ENCODE data around the gene ZBTB21. TPM values are rescaled to one million over a fixed set of nuclear protein-coding genes. Genes with fewer than 3 reads are reported as not detected.

ZBTB21 gene
- total RNA-seq, 4 donors from 2014 or later: 5.9 to 15.1 (median 9.2) TPM

Other genes with a start within 250 kb of the ZBTB21 start
- gene RIPK4, start 243.3 kb downstream of the ZBTB21 start, total RNA-seq: 1 to 10 TPM in 2 of 4 donors, under 1 TPM in 2; 0.91 to 1.7 (median 1.1) TPM
- gene PRDM15, start 131.0 kb downstream of the ZBTB21 start, total RNA-seq: 1 to 10 TPM; 5.0 to 6.3 (median 5.4) TPM
- 10 to 100 TPM; 11.6 to 25.3 (median 18.9) TPM for gene C2CD2, start 56.3 kb downstream of the ZBTB21 start, total RNA-seq
- under 1 TPM in 1 of 4 donors, not detected in 3; 0.13 TPM for gene UMODL1, start 61.0 kb upstream of the ZBTB21 start, total RNA-seq
- gene ABCG1, start 208.8 kb upstream of the ZBTB21 start, total RNA-seq: 10 to 100 TPM; 16.1 to 25.9 (median 20.0) TPM

All from esophagus muscularis mucosa (tissue), 4 donors.